ENCODE data around the gene ALPG.

The ALPG gene

DNA sequence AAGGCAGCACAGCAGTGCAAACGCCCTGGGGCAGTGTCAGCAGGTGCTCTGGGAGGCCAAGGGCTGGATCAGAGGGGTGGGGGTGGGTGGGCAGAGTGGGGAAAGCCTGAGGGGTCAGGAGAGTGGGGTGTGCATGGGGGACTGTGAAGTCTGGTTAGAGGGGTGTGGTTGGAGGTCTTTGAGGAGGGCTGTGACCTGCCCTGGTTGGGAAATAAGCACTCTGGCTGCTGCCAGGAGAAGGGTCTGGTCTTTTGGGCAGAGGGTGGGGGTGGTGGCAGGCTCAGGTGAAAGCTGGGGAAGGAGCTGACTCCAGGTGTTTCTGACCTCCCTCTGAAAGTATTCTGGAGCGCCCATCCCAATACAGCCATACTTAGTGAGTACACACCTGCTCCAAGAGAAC, 53.5 kb downstream of the ALPG start:
- no peak for DNase-seq
